GM23248 (cell line): Measurements from ENCODE around the gene AIMP1.

ENCODE experiments used
- EZH2 ChIP-seq: fragments of 200-600 bp; sonication (generic); IDR thresholded peaks from 2 replicates; pipeline ENCODE4 v1.6.1; 2018; ENCODE audit warnings: antibody characterized with exemption, mild to moderate bottlenecking; ENCODE audit not compliant: insufficient read depth, poor library complexity, severe bottlenecking
- EZH2phosphoT487 ChIP-seq: fragments of 200-600 bp; sonication (generic); IDR thresholded peaks from 2 replicates; pipeline ENCODE4 v1.6.1; 2018; ENCODE audit warnings: antibody characterized with exemption, moderate library complexity, mild to moderate bottlenecking, low read depth; ENCODE audit not compliant: insufficient read depth

DNA sequence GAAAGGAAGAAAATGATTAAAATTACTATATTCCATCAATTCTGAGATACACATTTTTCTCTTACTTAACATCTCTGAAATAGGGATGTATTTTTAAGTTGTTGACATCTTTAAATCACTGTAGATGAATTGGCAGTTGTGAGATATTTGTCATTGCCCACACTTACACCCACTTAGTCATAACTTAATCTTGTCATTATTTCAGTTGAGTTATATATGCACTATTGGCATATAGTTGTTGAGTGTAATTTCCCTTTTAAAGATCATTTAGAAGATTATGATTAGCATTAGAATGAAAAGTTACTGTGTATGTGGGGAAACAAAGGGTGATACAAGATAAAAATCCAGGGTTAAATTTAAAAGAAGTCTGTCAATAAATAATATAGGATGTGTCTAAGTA is 2.2 kb downstream of the AIMP1 start:
- TF ChIP-seq EZH2phosphoT487, result 0 out of 2 replicates have a peak, but pooled peaks have one; percentile 53
- no peak for TF ChIP-seq EZH2
